ENCODE results near the gene TTL. TPM values are rescaled to one million over a fixed set of nuclear protein-coding genes. Genes with fewer than 3 reads are reported as not detected.

Gene TTL
- total RNA-seq, 1 experiment from 2014 or later, result 58.9 TPM

DNA sequence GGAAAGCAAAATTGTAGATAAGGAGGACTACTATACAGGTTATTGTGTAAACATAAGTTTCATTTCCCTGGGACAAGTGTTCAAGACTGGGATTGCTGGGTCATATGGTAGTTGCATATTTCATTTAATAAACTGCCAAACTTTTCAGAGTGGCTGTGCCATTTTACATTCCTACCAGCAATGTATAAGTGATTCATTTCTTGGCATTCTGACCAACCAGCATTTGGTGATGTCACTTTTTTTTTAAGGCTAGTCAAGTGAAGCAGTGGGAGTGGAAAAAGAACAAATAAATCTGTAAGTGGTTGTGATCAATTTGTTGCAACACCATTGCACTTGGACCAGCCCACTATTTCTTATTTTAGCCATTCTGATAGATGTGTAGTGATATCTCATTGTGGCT lies 97.3 kb downstream of the TTL start:
- Histone ChIP-seq H3K27me3 (ENCODE audit: insufficient read depth, low read length) (no peaks in the 10 kb centered on the region), H3K4me1 (ENCODE audit: insufficient read depth, low read length) (no peaks in the 10 kb centered on the region), H3K9me3 (ENCODE audit: control insufficient read depth, low read depth, low read length) (no peaks in the 10 kb centered on the region), H3K4me2 (ENCODE audit: insufficient read depth, insufficient read length, low read length) (no peak overlapping the region), H2AK5ac (ENCODE audit: insufficient read length, low read length) (no peak overlapping the region), H2AFZ (ENCODE audit: low read length) (no peak overlapping the region), H3K27ac (ENCODE audit: insufficient read length, low read depth, low read length) (no peak overlapping the region), H3K23me2 (ENCODE audit: insufficient read length, low read depth, low read length, poor library complexity, severe bottlenecking) (peaks cover 8% of the 10 kb centered on the region), H2BK5ac (ENCODE audit: insufficient read length, low read length) (no peak overlapping the region), H3K23ac (ENCODE audit: insufficient read length, low read depth, low read length) (no peak overlapping the region), H4K5ac (ENCODE audit: insufficient read length, low read depth, low read length) (no peak overlapping the region), H3K4ac (ENCODE audit: low read depth, low read length) (no peak overlapping the region), H2BK20ac (ENCODE audit: low read depth, low read length, poor library complexity, severe bottlenecking) (no peak overlapping the region), H2BK120ac (ENCODE audit: low read depth, low read length, poor library complexity, severe bottlenecking) (no peak overlapping the region), H3K79me2 (ENCODE audit: insufficient read depth, low read length) (no peaks in the 10 kb centered on the region), H3K18ac (ENCODE audit: insufficient read length, low read depth, low read length) (no peak overlapping the region), H4K20me1 (ENCODE audit: control insufficient read depth, insufficient read depth, insufficient read length) (no peaks in the 10 kb centered on the region), H3K79me1 (ENCODE audit: insufficient read depth, low read depth, low read length, poor library complexity, severe bottlenecking) (peaks cover 2% of the 10 kb centered on the region), H2BK12ac (ENCODE audit: insufficient read length, low read depth, low read length) (no peak overlapping the region), H3K14ac (ENCODE audit: insufficient read depth, low read length) (no peak overlapping the region), H3K56ac (ENCODE audit: insufficient read length, low read depth, low read length) (no peak overlapping the region), H3T11ph (ENCODE audit: low read length) (no peak overlapping the region), H4K8ac (replicated peaks; ENCODE audit: insufficient read length, low read depth, low read length) (no peak overlapping the region), H2BK15ac (ENCODE audit: low read depth, low read length) (no peak overlapping the region), H4K91ac (ENCODE audit: insufficient read length, low read depth, low read length) (no peak overlapping the region), H3K9ac (ENCODE audit: extremely low read depth, insufficient read length, low read length) (no peak overlapping the region)
- no peak for DNase-seq
- no peak overlapping the region for H3K27ac Mint-ChIP-seq
- H3K4me1 Mint-ChIP-seq, result peaks cover 8 to 9% of the 10 kb centered on the region in 2 experiments
- no peaks in the 10 kb centered on the region for H3K27me3 Mint-ChIP-seq (ENCODE audit: low read depth)
- H3K36me3 Mint-ChIP-seq (ENCODE audit: insufficient read depth in 1 of 3, low read depth in 3 of 3), result peaks cover 11 to 29% (median 22%) of the 10 kb centered on the region in 3 experiments; a peak in 6 of 7 replicates
- no peaks in the 10 kb centered on the region for H3K9me3 Mint-ChIP-seq
- TF ChIP-seq, protein P1, sequence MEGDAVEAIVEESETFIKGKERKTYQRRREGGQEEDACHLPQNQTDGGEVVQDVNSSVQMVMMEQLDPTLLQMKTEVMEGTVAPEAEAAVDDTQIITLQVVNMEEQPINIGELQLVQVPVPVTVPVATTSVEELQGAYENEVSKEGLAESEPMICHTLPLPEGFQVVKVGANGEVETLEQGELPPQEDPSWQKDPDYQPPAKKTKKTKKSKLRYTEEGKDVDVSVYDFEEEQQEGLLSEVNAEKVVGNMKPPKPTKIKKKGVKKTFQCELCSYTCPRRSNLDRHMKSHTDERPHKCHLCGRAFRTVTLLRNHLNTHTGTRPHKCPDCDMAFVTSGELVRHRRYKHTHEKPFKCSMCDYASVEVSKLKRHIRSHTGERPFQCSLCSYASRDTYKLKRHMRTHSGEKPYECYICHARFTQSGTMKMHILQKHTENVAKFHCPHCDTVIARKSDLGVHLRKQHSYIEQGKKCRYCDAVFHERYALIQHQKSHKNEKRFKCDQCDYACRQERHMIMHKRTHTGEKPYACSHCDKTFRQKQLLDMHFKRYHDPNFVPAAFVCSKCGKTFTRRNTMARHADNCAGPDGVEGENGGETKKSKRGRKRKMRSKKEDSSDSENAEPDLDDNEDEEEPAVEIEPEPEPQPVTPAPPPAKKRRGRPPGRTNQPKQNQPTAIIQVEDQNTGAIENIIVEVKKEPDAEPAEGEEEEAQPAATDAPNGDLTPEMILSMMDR (conservative IDR thresholded peaks at IDR 0.05), result no peak
- no peak overlapping the region for H3K4me3 Mint-ChIP-seq

All from H9 (cell line).